GM12872 (cell line): ENCODE data around the gene RNF128.

Source experiments
- CTCF ChIP-seq: IDR thresholded peaks from 3 replicates; pipeline ENCODE4 v1.5.1; 2011; ENCODE audit warnings: low read depth, mild to moderate bottlenecking, low read length, moderate library complexity; ENCODE audit not compliant: insufficient read depth

RNF128 gene

GRCh38 chrX:106791495-106791894 lies 65.0 kb downstream of the RNF128 start:
- TF ChIP-seq CTCF = no peak; the same call in 2 of the 3 replicates

- TF ChIP-seq CTCF = no peak
Measured at GRCh38 chrX:106802063-106802387, 75.5 kb downstream of the RNF128 start.

GRCh38 chrX:106802388-106803275 lies 76.1 kb downstream of the RNF128 start, which contains the start of gene TBC1D8B:
Gene TBC1D8B, plus strand, starts transcription at chrX:106802673. Its CDS starts 181 bp downstream, at chrX:106802854.
- TF ChIP-seq CTCF = no peak

- no peak for TF ChIP-seq CTCF
Measured at GRCh38 chrX:106811131-106811910, 84.8 kb downstream of the RNF128 start.
